KMS-11 (cell line): ENCODE results near the gene COA1.
"Not testable (repeated sequence)": the region's sequence is repeated elsewhere in the genome, so short reads cannot be mapped to it uniquely, and the experiment has no call there.

Source experiments
- H2AFZ ChIP-seq: fragments of 200-600 bp; sonication (generic); 2 replicates; pipeline ENCODE4 v1.6.1; 2016; ENCODE audit warnings: antibody characterized with exemption, mixed run types, low read depth
- H3K27ac ChIP-seq: fragments of 200-600 bp; sonication (generic); 2 replicates; pipeline ENCODE4 v1.6.1; 2016; ENCODE audit warnings: mild to moderate bottlenecking, mixed run types
- H3K27me3 ChIP-seq: fragments of 200-600 bp; sonication (generic); 2 replicates; pipeline ENCODE4 v1.6.1; 2017; ENCODE audit warnings: mild to moderate bottlenecking, low read depth, mixed run types, moderate library complexity; ENCODE audit not compliant: insufficient read depth
- H3K36me3 ChIP-seq: fragments of 200-600 bp; sonication (generic); 2 replicates; pipeline ENCODE4 v1.6.1; 2017; ENCODE audit warnings: mild to moderate bottlenecking, mixed run types; ENCODE audit not compliant: insufficient read depth
- H3K4me1 ChIP-seq: fragments of 200-600 bp; sonication (generic); 2 replicates; pipeline ENCODE4 v1.6.1; 2016; ENCODE audit warnings: mild to moderate bottlenecking, low read depth, mixed run types; ENCODE audit not compliant: poor library complexity, severe bottlenecking
- H3K4me2 ChIP-seq: fragments of 200-600 bp; sonication (generic); 2 replicates; pipeline ENCODE4 v1.7.0; 2016; ENCODE audit warnings: mild to moderate bottlenecking, mixed run types
- H3K4me3 ChIP-seq: fragments of 200-600 bp; sonication (generic); IDR thresholded peaks from 2 replicates; pipeline ENCODE4 v1.6.1; 2017; ENCODE audit warnings: low read depth, low read length, mixed read lengths; ENCODE audit not compliant: insufficient read depth
- H3K79me2 ChIP-seq: fragments of 200-600 bp; sonication (generic); 2 replicates; pipeline ENCODE4 v1.6.1; 2016; ENCODE audit warnings: low read depth, mixed run types; ENCODE audit not compliant: insufficient read depth
- H3K9ac ChIP-seq: fragments of 200-600 bp; sonication (generic); 2 replicates; pipeline ENCODE4 v1.6.1; 2016; ENCODE audit warnings: mild to moderate bottlenecking, mixed run types
- H4K20me1 ChIP-seq: fragments of 200-600 bp; sonication (generic); 2 replicates; pipeline ENCODE4 v1.6.1; 2016; ENCODE audit warnings: mild to moderate bottlenecking, mixed run types; ENCODE audit not compliant: insufficient read depth
- TF ChIP-seq, protein P1 (sequence below): fragments of 200-600 bp; sonication (generic); conservative IDR thresholded peaks from 2 replicates; pipeline ENCODE4 v1.6.1; 2017; ENCODE audit warnings: low read depth, mild to moderate bottlenecking, antibody characterized with exemption, low read length, moderate library complexity, mixed read lengths

COA1 gene

DNA sequence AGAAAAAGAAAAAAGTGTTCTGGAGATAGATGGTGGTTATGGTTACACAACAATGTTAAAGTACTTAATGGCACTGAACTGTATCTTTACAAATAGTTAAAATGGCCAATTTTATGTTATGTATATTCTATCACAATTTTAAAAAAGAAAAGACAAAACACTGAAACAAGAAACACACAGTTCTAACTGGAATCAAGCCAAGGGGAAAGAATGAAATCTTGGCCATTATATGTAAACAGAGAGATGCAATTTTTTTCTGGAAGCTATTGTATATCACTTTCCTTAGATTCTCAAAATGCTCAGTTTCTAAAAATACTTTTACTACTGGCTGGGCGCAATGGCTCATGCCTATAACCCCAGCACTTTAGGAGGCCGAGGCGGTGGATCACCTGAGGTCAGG is 4.1 kb downstream of the COA1 start:
- H3K27me3 ChIP-seq: no peaks in the 10 kb centered on the region
- no peak overlapping the region for H3K27ac ChIP-seq
- H3K4me2 ChIP-seq: no peak overlapping the region
- TF ChIP-seq, protein P1, sequence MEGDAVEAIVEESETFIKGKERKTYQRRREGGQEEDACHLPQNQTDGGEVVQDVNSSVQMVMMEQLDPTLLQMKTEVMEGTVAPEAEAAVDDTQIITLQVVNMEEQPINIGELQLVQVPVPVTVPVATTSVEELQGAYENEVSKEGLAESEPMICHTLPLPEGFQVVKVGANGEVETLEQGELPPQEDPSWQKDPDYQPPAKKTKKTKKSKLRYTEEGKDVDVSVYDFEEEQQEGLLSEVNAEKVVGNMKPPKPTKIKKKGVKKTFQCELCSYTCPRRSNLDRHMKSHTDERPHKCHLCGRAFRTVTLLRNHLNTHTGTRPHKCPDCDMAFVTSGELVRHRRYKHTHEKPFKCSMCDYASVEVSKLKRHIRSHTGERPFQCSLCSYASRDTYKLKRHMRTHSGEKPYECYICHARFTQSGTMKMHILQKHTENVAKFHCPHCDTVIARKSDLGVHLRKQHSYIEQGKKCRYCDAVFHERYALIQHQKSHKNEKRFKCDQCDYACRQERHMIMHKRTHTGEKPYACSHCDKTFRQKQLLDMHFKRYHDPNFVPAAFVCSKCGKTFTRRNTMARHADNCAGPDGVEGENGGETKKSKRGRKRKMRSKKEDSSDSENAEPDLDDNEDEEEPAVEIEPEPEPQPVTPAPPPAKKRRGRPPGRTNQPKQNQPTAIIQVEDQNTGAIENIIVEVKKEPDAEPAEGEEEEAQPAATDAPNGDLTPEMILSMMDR: no peak
- H3K4me1 ChIP-seq: peaks cover 46% of the 10 kb centered on the region
- H3K79me2 ChIP-seq: peaks cover 88% of the 10 kb centered on the region
- no peak overlapping the region for H3K9ac ChIP-seq
- no peak overlapping the region for H2AFZ ChIP-seq
- no peak overlapping the region for H3K4me3 ChIP-seq
- peaks cover 13% of the 10 kb centered on the region; the same call in 1 of the 2 replicates for H4K20me1 ChIP-seq
- H3K36me3 ChIP-seq: no peaks in the 10 kb centered on the region; the same call in 1 of the 2 replicates

DNA sequence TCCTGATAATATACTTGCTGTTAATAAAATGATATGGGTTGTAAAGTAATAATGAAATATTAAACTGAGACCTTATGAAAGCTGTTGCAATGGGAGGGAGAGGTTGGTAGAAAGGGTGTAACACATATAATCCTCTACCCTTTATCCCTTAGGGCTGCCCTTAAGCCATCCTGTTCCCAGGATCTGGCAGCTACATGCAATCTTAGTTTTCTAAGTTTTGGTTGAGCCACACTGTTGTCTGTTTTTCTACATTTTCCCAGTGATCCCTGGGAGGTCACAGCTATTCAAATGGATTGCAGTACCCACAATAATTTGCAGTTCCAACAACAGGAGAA is 6.3 kb downstream of the COA1 start:
- Histone ChIP-seq H3K4me3 (no peak overlapping the region), H3K79me2 (peaks cover 99% of the 10 kb centered on the region), H2AFZ (no peak overlapping the region), H3K4me1 (peaks cover 42% of the 10 kb centered on the region), H4K20me1 (peaks cover 13% of the 10 kb centered on the region; the same call in 1 of the 2 replicates), H3K27ac (no peak overlapping the region), H3K27me3 (no peaks in the 10 kb centered on the region), H3K36me3 (no peaks in the 10 kb centered on the region), H3K4me2 (no peak overlapping the region), H3K9ac (no peak overlapping the region)
- TF ChIP-seq, protein P1: no peak

DNA sequence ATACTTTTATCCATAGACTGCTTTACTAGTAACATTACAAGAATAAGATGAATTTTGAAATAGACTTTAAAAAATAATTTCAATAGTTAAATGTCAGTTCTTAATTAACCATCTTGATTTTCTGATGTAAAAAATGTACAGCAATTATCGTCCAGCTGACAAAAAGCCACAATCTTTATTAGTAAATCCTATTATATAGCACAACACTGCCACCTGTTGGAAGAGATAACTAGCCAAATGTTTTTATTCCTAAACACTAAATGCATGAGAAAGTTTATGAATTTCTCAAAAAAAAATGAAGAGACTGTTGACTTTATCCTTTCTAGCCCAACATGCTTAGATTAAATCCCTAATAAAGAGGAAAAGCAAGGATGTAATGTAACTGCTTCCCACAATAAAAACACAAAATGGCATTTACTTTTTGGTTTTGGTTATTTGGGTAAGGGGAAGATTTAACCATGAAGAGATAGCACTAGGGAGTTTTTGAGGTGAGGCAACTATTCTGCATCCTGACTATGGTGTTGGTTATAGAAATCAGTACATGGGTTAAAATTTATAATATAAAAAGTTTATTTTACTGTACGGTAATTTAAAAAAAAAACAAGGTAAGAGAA is 8.0 kb downstream of the COA1 start:
- H3K27me3 ChIP-seq: no peaks in the 10 kb centered on the region
- no peak overlapping the region for H2AFZ ChIP-seq
- TF ChIP-seq, protein P1: peak; percentile 95
- peaks cover 48% of the 10 kb centered on the region for H3K4me1 ChIP-seq
- no peak overlapping the region for H3K27ac ChIP-seq
- no peak overlapping the region for H3K4me2 ChIP-seq
- no peaks in the 10 kb centered on the region; the same call in 1 of the 2 replicates for H3K36me3 ChIP-seq
- H3K9ac ChIP-seq: no peak overlapping the region
- H3K79me2 ChIP-seq: peaks cover 98% of the 10 kb centered on the region
- H3K4me3 ChIP-seq: no peak overlapping the region
- H4K20me1 ChIP-seq: peaks cover 8% of the 10 kb centered on the region; the same call in 1 of the 2 replicates

DNA sequence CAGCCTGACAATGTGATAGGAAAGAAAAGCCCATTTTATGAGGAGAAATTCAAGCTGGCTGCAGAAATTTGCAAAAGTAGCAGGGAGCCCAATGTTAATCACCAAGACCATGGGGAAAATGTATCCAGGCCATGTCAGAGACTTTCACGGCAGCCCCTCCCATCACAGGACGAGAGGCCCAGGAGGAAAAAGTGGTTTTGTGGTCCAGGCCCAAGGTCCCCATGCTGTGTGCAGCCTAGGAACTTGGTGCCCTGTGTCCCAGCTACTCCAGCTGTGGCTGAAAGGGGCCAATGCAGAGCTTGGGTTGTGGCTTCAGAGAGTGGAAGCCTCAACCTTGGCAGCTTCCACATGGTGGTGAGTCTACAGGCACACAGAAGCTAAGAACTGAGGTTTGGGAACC is 12.7 kb downstream of the COA1 start:
- Histone ChIP-seq H4K20me1 (peaks cover 3% of the 10 kb centered on the region; the same call in 1 of the 2 replicates), H3K9ac (no peak overlapping the region), H3K4me1 (peaks cover 37% of the 10 kb centered on the region), H3K79me2 (peaks cover 91% of the 10 kb centered on the region), H2AFZ (no peak overlapping the region), H3K4me3 (no peak overlapping the region), H3K27me3 (no peaks in the 10 kb centered on the region), H3K27ac (no peak overlapping the region), H3K4me2 (no peak overlapping the region; the same call in 1 of the 2 replicates), H3K36me3 (no peaks in the 10 kb centered on the region; the same call in 1 of the 2 replicates)
- TF ChIP-seq, protein P1: no peak

DNA sequence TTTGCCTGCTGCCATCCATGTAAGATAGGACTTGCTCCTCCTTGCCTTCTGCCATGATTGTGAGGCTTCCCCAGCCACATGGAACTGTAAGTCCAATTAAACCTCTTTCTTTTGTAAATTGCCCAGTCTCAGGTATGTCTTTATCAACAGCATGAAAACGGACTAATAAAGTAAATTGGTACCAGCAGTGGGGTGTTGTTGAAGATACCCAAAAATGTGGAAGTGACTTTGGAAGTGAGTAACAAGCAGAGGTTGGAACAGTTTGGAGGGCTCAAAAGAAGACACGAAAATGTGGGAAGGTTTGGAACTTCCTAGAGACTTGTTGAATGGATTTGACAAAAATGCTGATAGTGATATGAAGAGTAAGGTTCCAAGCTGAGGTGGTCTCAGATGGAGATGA is 13.4 kb downstream of the COA1 start:
- Histone ChIP-seq H3K4me1 (peaks cover 37% of the 10 kb centered on the region), H3K79me2 (peaks cover 91% of the 10 kb centered on the region)
- H2AFZ ChIP-seq, H3K27ac ChIP-seq, H3K9ac ChIP-seq, H4K20me1 ChIP-seq, H3K4me2 ChIP-seq, H3K36me3 ChIP-seq, H3K4me3 ChIP-seq, H3K27me3 ChIP-seq: not testable (repeated sequence)
